Stimulated activated CD4-positive, alpha-beta T cell treated with anti-CD3 and anti-CD28 coated beads, Interleukin-15, amount 100 ng/mL, for 24 hours (primary cell): ENCODE data around the gene SLC7A9.
"Not testable (repeated sequence)": the region's sequence is repeated elsewhere in the genome, so short reads cannot be mapped to it uniquely, and the experiment has no call there.

Experiments
- DNase-seq: peaks from one replicate; pipeline ENCODE4 v3.0.0-alpha.2; 2020

The SLC7A9 gene

DNA sequence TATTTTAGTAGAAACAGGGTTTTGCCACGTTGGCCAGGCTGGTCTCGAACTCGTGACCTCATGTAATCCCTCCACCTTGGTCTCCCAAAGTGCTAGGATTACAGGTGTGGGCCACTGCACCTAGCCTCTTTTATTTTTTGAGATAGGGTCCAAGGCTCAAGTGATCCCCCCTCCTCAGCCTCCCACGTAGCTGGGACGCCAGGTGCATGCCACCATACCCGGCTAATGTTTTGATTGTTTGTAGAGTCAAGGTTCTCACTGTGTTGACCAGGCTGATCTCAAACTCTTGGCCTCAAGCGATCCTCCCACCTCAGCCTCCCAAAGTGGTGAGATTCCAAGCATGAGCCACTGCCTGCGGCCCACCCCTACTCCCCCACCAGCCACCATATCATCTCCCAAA, 6.3 kb downstream of the SLC7A9 start:
- DNase-seq = no peak

DNA sequence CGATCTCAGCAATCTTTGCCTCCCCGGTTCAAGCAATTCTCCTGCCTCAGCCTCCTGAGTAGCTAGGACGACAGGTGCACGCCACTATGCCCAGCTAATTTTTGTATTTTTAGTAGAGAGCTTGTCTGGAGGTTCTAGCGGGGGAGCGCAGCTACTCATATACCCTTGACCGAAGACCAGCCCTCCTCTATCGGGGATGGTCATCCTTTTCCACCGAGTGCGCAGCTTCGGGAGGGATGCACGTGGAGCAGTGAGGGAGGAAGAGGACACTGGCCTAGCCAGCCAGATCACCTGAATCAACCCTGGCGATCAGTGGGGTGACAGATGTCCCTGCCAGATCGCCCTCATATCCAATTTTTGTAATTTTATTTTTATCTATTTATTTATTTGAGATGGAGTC, 6.8 kb downstream of the SLC7A9 start:
- no peak for DNase-seq

DNA sequence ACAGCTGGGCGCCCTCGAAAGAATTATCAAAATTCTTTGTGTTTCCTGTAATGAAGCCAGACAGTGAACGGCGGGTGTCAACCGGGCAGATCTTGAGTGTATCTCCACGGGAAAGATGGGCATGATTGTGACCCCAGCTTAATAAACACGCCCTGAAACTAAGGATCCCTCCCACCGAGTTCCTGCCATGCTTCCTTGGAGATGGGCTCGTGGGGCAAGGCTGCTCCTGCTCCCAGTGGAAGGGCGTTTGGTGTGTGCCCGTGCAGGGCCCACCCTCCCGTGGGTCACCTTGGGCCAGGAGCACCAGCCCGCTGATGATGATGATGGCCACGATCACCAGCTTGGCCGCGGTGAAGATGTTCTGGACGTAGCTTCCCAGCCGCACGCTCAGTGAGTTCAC, 7.4 kb downstream of the SLC7A9 start:
- no peak for DNase-seq

DNA sequence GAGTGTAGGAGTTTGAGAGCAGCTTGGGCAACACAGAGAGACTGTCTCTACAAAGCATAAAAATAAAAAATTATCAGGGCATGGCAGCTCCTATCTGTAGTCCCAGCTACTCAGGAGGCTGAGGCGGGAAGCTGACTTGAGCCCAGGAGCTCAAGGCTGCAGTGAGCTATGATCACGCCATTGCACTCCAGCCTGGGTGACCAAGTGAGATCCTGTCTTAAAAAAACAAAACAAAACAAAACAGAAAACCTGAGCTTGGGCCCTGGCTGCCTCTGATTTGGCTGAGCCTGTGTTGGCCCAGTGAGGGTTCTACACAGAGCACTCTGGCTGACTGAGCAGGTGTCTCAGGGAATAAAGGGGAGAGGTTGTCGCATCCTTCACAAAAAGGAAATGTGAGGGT, 8.0 kb downstream of the SLC7A9 start:
- DNase-seq = no peak

DNA sequence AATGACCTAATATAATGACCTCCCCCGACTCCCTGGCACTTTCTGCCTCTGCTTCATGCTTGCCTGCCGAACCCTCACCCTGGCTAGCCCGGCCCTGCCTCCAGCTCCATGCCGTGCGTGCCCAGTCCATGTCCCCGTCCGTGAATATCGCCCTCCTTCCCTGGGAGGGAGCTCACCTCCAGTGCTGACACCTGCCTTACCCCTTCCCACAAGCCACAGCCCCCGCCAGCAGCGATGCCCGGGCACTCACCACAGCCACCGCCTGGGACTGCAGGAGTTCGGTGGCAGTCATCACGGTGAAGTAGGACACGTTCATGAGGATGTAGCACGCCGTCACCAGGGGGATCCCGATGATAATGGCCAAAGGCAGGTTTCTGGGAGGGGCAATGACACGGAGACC, 10.0 kb downstream of the SLC7A9 start:
- DNase-seq = no peak

DNA sequence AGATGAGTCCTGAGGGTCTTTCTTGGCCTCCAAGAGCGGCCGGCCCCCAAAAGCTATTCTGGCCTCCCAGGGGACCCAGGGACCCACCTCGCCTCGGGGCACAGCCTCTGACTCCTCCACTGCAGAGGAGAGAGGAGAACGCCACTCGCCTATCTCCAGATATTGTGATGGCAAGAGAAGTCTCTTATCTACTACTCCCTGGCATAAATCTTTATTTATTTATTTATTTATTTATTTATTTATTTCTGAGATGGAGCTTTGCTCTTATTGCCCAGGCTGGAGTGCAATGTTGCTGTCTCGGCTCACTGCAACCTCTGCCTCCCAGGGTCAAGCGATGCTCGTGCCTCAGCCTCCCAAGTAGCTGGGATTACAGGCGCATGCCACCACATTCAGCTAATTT, 11.0 kb downstream of the SLC7A9 start:
- DNase-seq = no peak

DNA sequence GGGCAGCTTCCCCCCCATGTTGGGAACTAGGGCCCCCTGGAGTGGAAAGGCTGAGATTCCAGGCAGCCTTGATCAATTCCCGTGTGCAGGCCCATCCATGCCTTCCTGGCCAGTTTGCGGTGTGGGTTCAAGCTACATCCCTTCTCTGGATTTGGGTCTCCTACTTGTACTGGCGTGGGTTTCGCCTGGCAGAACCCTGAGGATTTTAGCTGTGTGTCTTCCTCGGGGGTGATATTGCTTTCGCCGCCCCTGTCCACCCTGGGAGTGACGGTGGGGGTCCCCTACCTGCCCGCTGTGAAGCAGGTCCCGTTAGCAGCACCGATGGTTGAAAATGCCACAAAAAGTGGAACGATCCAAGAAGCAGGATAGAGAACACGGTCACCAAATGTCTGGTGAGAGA, 11.4 kb downstream of the SLC7A9 start:
- DNase-seq = no peak

DNA sequence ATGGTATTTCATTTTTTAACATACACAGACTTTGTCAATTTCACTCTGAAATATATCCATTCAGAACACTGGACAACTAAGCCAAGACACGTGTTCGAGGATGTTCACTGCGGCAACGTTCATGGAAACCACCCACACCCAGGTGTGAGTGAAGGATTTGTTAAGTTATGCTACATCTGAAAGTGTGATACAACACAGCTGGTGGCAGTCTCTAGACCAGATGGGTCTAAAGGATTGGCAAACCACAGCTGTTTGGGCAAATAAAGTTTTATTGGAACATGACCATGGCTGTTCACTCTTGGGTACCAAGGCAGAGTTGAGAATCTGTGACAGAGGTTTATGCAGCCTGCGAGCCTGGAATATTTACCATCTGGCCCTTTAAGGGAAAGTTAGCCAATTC, 12.0 kb downstream of the SLC7A9 start:
- DNase-seq = no peak

DNA sequence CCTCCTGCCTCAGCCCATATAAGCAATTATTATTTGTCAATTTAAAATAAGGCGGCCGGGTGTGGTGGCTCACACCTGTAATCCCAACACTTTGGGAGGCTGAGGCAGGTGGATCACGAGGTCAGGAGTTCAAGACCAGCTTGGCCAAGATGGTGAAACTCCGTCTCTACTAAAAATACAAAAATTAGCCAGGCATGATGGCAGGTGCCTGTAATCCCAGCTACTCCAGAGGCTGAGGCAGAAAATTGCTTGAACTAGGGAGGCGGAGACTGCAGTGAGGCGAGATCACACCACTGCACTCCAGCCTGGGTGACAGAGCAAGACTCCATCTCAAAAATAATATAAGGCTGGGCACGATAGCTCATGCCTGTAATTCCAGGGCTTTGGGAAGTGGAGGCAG, 12.7 kb downstream of the SLC7A9 start:
- not testable (repeated sequence) for DNase-seq

DNA sequence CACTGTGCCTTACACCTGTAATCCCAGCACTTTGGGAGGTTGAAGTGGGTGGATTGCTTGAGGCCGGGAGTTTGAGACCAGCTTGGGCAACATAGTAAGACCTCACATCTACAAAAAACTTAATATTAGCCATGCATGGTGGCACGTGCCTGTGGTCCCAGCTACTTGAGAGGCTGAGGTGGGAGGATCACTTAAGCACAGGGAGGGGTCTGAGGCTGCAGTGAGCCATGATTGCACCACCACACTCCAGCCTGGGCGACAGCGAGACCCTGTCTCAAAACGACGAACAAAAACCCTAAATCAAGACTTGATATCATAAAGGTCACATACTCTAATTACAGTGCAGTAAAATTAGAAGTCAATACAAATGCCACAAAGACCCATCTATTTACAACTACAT, 17.4 kb downstream of the SLC7A9 start:
- no peak for DNase-seq

DNA sequence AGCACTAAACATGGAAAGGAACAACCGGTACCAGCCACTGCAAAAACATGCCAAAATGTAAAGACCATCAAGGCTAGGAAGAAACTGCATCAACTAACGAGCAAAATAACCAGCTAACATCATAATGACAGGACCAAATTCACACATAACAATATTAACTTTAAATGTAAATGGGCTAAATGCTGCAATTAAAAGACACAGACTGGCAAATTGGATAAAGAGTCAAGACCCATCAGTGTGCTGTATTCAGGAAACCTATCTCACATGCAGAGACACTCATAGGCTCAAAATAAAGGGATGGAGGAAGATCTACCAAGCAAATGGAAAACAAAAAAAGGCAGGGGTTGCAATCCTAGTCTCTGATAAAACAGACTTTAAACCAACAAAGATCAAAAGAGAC, 21.5 kb downstream of the SLC7A9 start:
- not testable (repeated sequence) for DNase-seq

DNA sequence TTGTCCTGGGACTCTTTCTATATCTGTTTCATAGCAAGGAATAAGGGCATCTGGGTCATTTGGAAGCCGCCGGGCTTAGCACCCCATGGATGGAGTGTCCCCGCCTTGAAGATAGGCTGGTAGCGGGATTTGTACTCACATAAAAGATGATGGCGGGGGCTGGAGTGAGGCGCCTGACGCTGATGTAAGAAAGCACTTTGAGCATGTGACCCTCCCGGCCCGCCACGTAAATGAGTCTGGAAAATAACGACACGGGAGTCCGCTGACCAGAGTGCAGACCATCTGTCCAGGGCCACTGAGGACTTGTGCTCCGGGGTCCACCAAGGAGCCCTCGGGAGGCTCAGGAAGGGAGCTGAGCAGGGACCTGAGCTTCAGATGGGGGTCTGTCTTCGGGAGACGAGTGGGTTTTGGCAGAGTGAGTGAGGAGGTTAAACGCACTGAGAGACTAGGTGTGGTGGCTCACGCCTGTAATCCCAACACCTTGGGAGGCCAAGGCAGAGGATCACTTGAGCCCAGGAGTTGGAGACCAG, 25.8 kb downstream of the SLC7A9 start:
- no peak for DNase-seq

DNA sequence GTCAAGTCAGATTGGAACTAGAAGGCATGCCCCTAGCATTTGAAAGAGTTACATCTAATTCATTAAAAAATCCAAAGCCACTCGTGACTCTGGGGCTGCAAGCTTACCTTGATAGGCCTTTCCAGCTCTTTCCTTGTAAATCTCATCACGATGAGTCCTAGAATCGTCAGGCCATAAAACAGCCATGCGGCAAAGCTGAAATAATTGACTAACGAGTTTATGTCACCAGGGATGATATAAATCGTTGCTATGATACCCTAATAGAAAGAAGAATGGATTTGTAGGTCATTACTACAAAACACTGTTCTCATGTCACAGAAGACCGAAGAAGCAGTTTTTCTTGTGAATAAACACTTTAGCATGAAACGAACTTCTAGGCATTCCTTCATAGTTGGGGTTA, 27.5 kb downstream of the SLC7A9 start:
- no peak for DNase-seq

DNA sequence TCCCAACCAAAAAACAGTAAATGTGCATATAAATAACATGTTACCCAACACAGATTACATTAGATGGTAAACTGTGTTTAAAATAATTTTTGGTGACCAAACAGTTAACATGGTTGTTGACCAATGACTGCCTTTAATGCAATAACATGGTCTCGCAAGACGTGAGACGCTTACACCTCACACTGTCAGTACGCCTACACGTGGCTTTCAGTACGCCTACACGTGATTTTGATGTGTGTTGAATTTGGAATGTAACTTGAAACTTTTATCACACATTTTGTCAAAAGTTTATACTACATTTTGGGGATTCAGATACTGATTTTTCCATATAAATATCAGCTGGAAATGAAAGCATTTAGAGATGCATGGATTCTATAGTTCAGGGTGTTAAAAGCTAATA, 32.0 kb downstream of the SLC7A9 start:
- DNase-seq = peak; percentile 25

DNA sequence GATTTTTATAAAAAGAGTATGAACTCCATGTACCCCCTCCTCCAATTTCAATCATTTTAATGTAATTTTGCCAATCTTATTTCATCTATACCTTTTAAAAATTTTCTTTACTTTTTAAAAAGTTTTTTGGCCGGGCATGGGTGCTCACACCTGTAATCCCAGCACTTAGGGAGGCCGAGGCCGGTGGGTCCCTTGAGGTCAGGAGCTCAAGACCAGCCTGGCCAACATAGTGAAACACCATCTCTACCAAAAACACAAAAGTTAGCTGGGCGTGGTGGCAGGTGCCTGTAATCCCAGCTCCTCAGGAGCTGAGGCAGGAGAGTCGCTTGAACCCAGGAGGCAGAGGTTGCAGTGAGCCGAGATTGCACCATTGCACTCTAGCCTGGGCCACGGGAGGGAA, 36.2 kb downstream of the SLC7A9 start:
- not testable (repeated sequence) for DNase-seq

DNA sequence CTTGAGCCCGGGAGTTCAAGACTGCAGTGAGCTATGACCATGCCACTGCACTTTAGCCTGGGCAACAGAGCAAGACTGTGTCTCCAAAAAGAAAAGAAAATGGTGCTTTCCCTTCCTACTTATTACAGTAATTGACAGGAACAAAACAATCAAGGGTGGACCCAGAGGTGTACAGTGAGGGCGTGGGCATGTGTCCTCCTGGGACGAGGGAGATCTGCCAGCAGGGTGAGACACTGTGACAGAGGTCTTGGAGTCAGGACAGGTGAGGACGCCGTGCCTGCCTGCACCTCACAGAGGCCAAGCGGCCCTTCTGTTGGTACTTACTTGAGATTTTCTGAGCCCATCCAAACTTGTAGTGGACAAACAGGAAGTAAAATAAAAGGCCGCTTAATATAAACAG, 36.7 kb downstream of the SLC7A9 start:
- not testable (repeated sequence) for DNase-seq

DNA sequence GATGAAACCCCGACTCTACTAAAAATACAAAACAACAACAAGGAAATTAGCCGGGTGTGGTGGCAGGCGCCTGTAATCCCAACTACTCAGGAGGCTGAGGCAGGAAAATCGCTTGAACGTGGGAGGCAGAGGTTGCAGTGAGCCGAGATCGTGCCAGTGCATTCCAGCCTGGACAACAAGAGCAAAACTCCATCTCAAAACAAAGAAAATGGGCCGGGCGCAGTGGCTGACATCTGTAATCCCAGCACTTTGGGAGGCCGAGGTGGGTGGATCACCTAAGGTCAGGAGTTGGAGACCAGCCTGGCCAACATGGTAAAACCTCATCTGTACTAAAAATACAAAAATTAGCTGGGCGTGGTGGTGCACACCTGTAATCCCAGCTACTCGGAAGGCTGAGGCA, 37.5 kb downstream of the SLC7A9 start:
- DNase-seq = not testable (repeated sequence)

DNA sequence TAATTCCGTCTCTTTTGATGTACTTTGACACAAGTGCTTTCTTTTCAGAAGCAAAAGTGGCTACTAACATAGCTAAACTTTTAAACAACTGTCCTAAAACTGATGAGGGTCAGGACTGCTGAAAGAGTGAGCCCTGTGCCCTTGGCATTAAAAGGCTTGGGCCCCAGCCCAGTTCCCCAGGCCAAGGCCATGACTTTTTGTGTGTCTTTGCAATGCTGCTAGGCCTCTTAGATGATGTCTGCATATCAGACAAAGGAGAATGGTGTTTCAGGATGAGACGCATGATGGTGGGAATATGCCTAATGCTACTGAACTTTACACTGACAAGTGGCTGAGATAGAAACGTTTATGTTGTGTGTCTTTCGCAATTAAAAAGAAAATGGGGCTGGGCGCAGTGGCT, 38.0 kb downstream of the SLC7A9 start:
- no peak for DNase-seq

DNA sequence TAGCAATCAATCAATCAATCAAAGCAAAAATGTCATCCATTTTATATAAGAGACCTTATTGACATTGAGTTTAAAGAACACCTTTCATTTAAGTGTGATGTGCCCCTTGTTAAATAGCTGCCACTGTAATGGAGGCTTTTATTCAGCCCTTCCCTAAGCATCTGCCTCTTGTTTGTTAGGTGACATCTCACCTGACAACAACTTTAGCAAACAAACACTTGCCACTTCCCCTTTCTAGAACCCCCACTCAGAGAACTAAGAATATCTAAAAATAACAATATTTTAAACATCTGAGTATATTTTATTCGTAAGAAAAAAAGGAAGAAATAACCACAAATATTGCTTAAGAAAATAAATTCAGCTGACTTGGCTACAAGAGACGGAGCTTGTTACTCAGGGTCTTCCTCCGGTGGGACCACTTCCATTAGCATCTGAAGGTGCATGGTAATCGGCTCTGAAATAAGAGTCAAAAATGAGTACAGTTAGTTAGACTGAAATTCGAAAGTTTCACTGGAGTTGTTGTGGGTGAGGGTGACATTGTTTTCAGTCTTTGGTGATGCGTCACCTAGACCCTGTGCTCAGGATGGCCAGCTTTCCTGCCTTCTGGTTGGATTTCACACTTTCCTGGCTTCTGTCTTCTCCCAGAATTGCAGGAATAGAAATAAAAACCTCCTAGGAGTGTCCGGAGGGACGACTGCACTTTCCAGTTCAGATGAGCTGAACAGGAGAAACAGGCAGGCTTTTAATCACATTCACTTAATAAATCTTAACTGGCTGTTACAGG, 39.1 kb downstream of the SLC7A9 start:
- no peak for DNase-seq

DNA sequence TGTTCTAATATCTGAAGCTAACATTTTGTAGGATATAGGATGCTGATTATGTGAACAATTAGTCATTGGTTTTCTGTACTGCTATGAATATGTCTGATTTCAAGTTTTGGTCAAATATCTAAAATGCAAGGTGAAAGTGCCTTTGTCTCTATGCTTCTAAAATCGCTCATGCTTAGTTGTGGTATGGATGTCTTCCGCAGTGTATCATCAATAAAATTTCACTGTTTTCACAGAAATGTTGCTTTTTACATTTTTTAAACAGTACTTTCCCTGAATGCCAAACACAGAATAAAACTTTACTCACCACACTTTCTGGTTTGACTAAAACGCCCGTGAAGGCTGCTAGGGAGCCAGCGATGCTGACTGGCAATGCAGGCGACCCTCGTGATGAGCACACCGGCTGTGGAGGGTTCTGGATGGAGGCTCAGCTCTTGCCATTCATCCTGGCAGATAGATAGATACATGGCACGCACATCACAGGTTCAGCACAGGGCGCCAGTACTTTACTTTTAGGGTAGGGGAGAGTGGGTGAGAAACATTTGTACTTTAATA, 40.1 kb downstream of the SLC7A9 start:
- DNase-seq = peak; percentile 20

DNA sequence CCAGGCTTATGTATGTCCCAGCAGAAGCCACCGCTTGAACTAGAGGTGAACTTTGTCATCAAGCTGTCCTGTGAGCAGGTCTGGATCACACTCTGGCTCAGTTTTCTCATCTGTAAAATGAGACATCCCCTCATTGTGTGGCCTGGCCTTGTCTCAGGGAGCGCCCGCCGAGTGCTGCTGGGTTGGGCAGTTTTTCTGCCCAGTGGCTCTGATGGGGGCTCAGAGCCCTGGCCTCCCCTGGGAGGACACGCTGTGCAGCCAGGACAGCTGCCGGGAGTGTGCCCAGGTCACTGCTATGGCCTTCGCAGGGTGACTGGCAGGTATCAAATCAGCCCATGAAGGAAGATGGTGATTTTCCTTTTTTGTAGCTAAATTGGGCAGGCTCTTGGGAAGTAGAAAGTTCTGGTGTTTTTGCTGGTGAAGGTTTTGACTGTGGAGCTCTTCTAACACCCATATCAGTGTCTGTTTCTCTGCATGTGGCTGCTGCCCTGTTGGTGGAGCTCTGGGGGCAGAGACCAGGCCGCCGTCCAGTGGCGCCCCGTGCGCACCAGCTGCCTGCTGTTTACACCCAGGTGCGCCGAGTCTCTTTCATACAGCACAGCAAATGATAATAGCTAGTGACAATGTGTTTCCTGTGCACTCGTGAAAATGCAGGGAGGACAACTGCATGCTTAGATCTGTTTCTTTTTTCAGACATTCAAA, 40.8 kb downstream of the SLC7A9 start:
- DNase-seq = no peak

DNA sequence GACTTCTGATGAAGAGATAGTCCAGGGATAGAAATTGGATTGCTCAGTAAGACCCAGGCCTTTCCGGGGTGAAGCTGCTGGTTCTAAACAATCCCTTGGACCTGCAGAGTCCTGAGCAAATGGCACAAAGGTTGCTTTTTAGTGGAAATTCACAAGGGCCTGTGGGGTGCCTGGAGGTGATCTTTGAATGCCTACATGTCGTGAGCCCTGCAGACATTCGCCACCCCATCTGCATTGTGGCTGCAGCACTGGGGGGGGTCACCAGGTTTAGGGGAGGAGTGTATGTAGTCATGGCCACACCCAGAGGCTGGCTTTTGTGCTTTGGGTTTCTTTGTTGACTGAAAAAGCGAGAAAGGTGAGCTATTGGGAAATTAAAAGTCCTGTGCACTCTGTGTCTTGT, 41.4 kb downstream of the SLC7A9 start:
- no peak for DNase-seq

DNA sequence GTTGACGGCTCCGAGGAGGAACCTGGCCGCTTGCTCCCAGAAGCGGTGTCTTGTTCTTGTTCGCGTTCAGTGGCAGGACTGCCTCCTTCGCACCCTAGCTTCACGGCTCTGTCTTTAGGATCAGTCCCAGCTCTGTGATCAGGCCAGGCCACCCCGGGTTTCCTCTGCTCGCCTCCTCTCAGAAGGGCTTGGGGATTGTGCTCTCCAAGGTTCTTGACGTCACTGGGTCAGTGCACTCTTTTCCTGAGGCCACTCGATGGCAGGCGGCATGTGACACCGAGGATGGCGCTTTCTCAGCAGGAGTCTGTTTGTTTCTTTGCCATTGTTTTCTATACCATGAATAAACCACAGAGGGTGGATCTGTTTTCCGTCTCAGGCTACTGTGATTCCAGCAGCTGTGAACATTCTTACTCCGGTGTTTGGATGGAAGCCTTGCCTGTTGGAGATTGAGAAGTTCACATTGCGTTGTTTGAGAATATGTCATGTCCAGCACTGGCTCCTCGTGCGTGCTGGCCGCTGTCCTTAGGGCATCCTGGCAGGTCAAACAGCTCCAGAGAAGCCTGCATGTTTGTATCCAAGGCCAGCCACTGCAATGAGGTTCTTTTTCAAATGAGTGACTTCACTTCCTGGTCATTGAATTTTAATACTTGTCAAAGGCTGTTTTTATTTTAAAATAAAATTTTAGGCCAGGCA, 44.5 kb downstream of the SLC7A9 start:
- no peak for DNase-seq
